ENCODE measurements around the gene CFAP119.
A peak's percentile ranks its signal among the peaks of the same experiment; 100 is the strongest.

Gene CFAP119

GRCh38 chr16:30787613-30788378 is 25.9 kb upstream of the CFAP119 start:
- H3K4me1 ChIP-seq (ENCODE audit: control insufficient read depth, low read depth, low read length), result peaks cover 2% of the 10 kb centered on the region
- peak overlapping the region; percentile 99 for H3K18ac ChIP-seq (ENCODE audit: low read length)
- no peak overlapping the region for H3K23ac ChIP-seq (ENCODE audit: low read length)
- WGBS (ENCODE audit: extremely low coverage, insufficient coverage, low lambda C conversion rate), result no CpG with 5 or more reads among the region's 11 CpGs
- H3K56ac ChIP-seq (ENCODE audit: low read length), result peak overlapping the region; percentile 91
- H3K27me3 ChIP-seq (ENCODE audit: insufficient read depth, low read length, poor library complexity), result no peaks in the 10 kb centered on the region
- H3K36me3 ChIP-seq (ENCODE audit: control insufficient read depth, insufficient read depth, low read length), result no peaks in the 10 kb centered on the region
- H4K8ac ChIP-seq (ENCODE audit: low read depth, low read length), result peak overlapping the region; percentile 99
- peak overlapping the region; percentile 83 for H3K9ac ChIP-seq (ENCODE audit: low read length)
- peaks cover 15% of the 10 kb centered on the region for H3K79me2 ChIP-seq (ENCODE audit: control insufficient read depth, insufficient read depth, low read length)
- H4K5ac ChIP-seq (ENCODE audit: low read length), result no peak overlapping the region
- H3K27ac ChIP-seq (ENCODE audit: low read depth, low read length), result peak overlapping the region; percentile 86
- peaks cover 9% of the 10 kb centered on the region for H3K79me1 ChIP-seq (ENCODE audit: low read length)
- H2BK120ac ChIP-seq (ENCODE audit: low read depth, low read length), result peak overlapping the region; percentile 6
- H2BK5ac ChIP-seq (ENCODE audit: low read length), result peak overlapping the region; percentile 8
- DNase-seq, result peak; percentile 30
- no peak overlapping the region for H2AK5ac ChIP-seq (ENCODE audit: low read length)
- H2BK15ac ChIP-seq (replicated peaks; ENCODE audit: low read depth), result no peak overlapping the region
- peak overlapping the region; percentile 61 for H3K4ac ChIP-seq (ENCODE audit: low read depth, low read length)
- H3K4me2 ChIP-seq (ENCODE audit: low read length), result peak overlapping the region; percentile 41
- H3K4me3 ChIP-seq (ENCODE audit: low read length), result peak overlapping the region; percentile 58

- peaks cover 1% of the 10 kb centered on the region for H3K36me3 ChIP-seq (ENCODE audit: control insufficient read depth, insufficient read depth, low read length)
- H2BK5ac ChIP-seq (ENCODE audit: low read length), result peak within 1 kb of the TSS; percentile 8
- peaks cover 2% of the 10 kb centered on the region for H3K4me1 ChIP-seq (ENCODE audit: control insufficient read depth, low read depth, low read length)
- peak within 1 kb of the TSS; percentile 99 for H3K18ac ChIP-seq (ENCODE audit: low read length)
- H3K23ac ChIP-seq (ENCODE audit: low read length), result peak within 1 kb of the TSS; percentile 89
- H3K4me2 ChIP-seq (ENCODE audit: low read length), result peak within 1 kb of the TSS; percentile 94
- peak within 1 kb of the TSS; percentile 78 for H2BK120ac ChIP-seq (ENCODE audit: low read depth, low read length)
- H4K5ac ChIP-seq (ENCODE audit: low read length), result no peak within 1 kb of the TSS
- peaks cover 9% of the 10 kb centered on the region for H3K79me1 ChIP-seq (ENCODE audit: low read length)
- DNase-seq, result peak; percentile 84
- H2AK5ac ChIP-seq (ENCODE audit: low read length), result no peak within 1 kb of the TSS
- H2BK15ac ChIP-seq (replicated peaks; ENCODE audit: low read depth), result no peak within 1 kb of the TSS
- H3K4me3 ChIP-seq (ENCODE audit: low read length), result peak within 1 kb of the TSS; percentile 81
- no CpG with 5 or more reads among the region's 37 CpGs for WGBS (ENCODE audit: extremely low coverage, insufficient coverage, low lambda C conversion rate)
- peak within 1 kb of the TSS; percentile 86 for H3K27ac ChIP-seq (ENCODE audit: low read depth, low read length)
- H3K27me3 ChIP-seq (ENCODE audit: insufficient read depth, low read length, poor library complexity), result no peaks in the 10 kb centered on the region
- H3K4ac ChIP-seq (ENCODE audit: low read depth, low read length), result peak within 1 kb of the TSS; percentile 100
- peak within 1 kb of the TSS; percentile 99 for H4K8ac ChIP-seq (ENCODE audit: low read depth, low read length)
- peak within 1 kb of the TSS; percentile 95 for H3K9ac ChIP-seq (ENCODE audit: low read length)
- H3K79me2 ChIP-seq (ENCODE audit: control insufficient read depth, insufficient read depth, low read length), result peaks cover 15% of the 10 kb centered on the region
- peak within 1 kb of the TSS; percentile 93 for H3K56ac ChIP-seq (ENCODE audit: low read length)
Measured at GRCh38 chr16:30786936-30787612, 25.2 kb upstream of the CFAP119 start, which contains the start of gene ZNF629. ZNF629 (minus strand) TSS chr16:30787205; CDS start chr16:30784482, 2,723 bp downstream.

GRCh38 chr16:30786115-30786935 is 24.5 kb upstream of the CFAP119 start:
- Histone ChIP-seq H2AK5ac (ENCODE audit: low read length) (no peak overlapping the region), H2BK5ac (ENCODE audit: low read length) (no peak overlapping the region)
- peak; percentile 79 for DNase-seq

GRCh38 chr16:30785126-30786106 is 23.6 kb upstream of the CFAP119 start:
- H2BK15ac ChIP-seq (replicated peaks; ENCODE audit: low read depth), result no peak overlapping the region
- no peaks in the 10 kb centered on the region for H3K27me3 ChIP-seq (ENCODE audit: insufficient read depth, low read length, poor library complexity)
- peaks cover 15% of the 10 kb centered on the region for H3K79me2 ChIP-seq (ENCODE audit: control insufficient read depth, insufficient read depth, low read length)
- H3K23ac ChIP-seq (ENCODE audit: low read length), result no peak overlapping the region
- H4K5ac ChIP-seq (ENCODE audit: low read length), result no peak overlapping the region
- no peak overlapping the region for H3K27ac ChIP-seq (ENCODE audit: low read depth, low read length)
- no peak overlapping the region for H3K4ac ChIP-seq (ENCODE audit: low read depth, low read length)
- H3K56ac ChIP-seq (ENCODE audit: low read length), result peak overlapping the region; percentile 93
- H3K4me3 ChIP-seq (ENCODE audit: low read length), result no peak overlapping the region
- peaks cover 2% of the 10 kb centered on the region for H3K4me1 ChIP-seq (ENCODE audit: control insufficient read depth, low read depth, low read length)
- no peak overlapping the region for H4K8ac ChIP-seq (ENCODE audit: low read depth, low read length)
- H3K79me1 ChIP-seq (ENCODE audit: low read length), result peaks cover 9% of the 10 kb centered on the region
- peak overlapping the region; percentile 94 for H3K4me2 ChIP-seq (ENCODE audit: low read length)
- peak overlapping the region; percentile 95 for H3K9ac ChIP-seq (ENCODE audit: low read length)
- H3K36me3 ChIP-seq (ENCODE audit: control insufficient read depth, insufficient read depth, low read length), result peaks cover 1% of the 10 kb centered on the region
- DNase-seq, result no peak
- no CpG with 5 or more reads among the region's 7 CpGs for WGBS (ENCODE audit: extremely low coverage, insufficient coverage, low lambda C conversion rate)
- no peak overlapping the region for H2BK5ac ChIP-seq (ENCODE audit: low read length)
- H2BK120ac ChIP-seq (ENCODE audit: low read depth, low read length), result no peak overlapping the region
- H3K18ac ChIP-seq (ENCODE audit: low read length), result no peak overlapping the region
- H2AK5ac ChIP-seq (ENCODE audit: low read length), result no peak overlapping the region

More at GRCh38 chr16:30786115-30786935, 24.5 kb upstream of the CFAP119 start:
- peak overlapping the region; percentile 95 for H3K9ac ChIP-seq (ENCODE audit: low read length)
- H3K4me2 ChIP-seq (ENCODE audit: low read length), result peak overlapping the region; percentile 94
- peak overlapping the region; percentile 100 for H3K4ac ChIP-seq (ENCODE audit: low read depth, low read length)
- no peak overlapping the region for H4K5ac ChIP-seq (ENCODE audit: low read length)
- H3K36me3 ChIP-seq (ENCODE audit: control insufficient read depth, insufficient read depth, low read length), result peaks cover 1% of the 10 kb centered on the region
- H3K27ac ChIP-seq (ENCODE audit: low read depth, low read length), result peak overlapping the region; percentile 86
- H3K79me2 ChIP-seq (ENCODE audit: control insufficient read depth, insufficient read depth, low read length), result peaks cover 15% of the 10 kb centered on the region
- H3K4me3 ChIP-seq (ENCODE audit: low read length), result peak overlapping the region; percentile 81
- peaks cover 2% of the 10 kb centered on the region for H3K4me1 ChIP-seq (ENCODE audit: control insufficient read depth, low read depth, low read length)
- H2BK15ac ChIP-seq (replicated peaks; ENCODE audit: low read depth), result no peak overlapping the region
- no CpG with 5 or more reads among the region's 57 CpGs for WGBS (ENCODE audit: extremely low coverage, insufficient coverage, low lambda C conversion rate)
- H4K8ac ChIP-seq (ENCODE audit: low read depth, low read length), result peak overlapping the region; percentile 99
- H3K79me1 ChIP-seq (ENCODE audit: low read length), result peaks cover 9% of the 10 kb centered on the region
- H3K18ac ChIP-seq (ENCODE audit: low read length), result peak overlapping the region; percentile 99
- H3K27me3 ChIP-seq (ENCODE audit: insufficient read depth, low read length, poor library complexity), result no peaks in the 10 kb centered on the region
- H3K56ac ChIP-seq (ENCODE audit: low read length), result peak overlapping the region; percentile 93
- peak overlapping the region; percentile 78 for H2BK120ac ChIP-seq (ENCODE audit: low read depth, low read length)
- peak overlapping the region; percentile 89 for H3K23ac ChIP-seq (ENCODE audit: low read length)

- Histone ChIP-seq H2BK5ac (ENCODE audit: low read length) (no peak overlapping the region), H3K79me1 (ENCODE audit: low read length) (peaks cover 9% of the 10 kb centered on the region), H3K56ac (ENCODE audit: low read length) (no peak overlapping the region), H3K4me1 (ENCODE audit: control insufficient read depth, low read depth, low read length) (peaks cover 2% of the 10 kb centered on the region), H3K4ac (ENCODE audit: low read depth, low read length) (no peak overlapping the region), H4K5ac (ENCODE audit: low read length) (no peak overlapping the region), H3K23ac (ENCODE audit: low read length) (no peak overlapping the region), H2BK120ac (ENCODE audit: low read depth, low read length) (no peak overlapping the region), H3K4me2 (ENCODE audit: low read length) (no peak overlapping the region), H3K27ac (ENCODE audit: low read depth, low read length) (no peak overlapping the region), H4K8ac (ENCODE audit: low read depth, low read length) (no peak overlapping the region), H2AK5ac (ENCODE audit: low read length) (no peak overlapping the region), H3K9ac (ENCODE audit: low read length) (no peak overlapping the region), H3K79me2 (ENCODE audit: control insufficient read depth, insufficient read depth, low read length) (peaks cover 15% of the 10 kb centered on the region), H3K27me3 (ENCODE audit: insufficient read depth, low read length, poor library complexity) (no peaks in the 10 kb centered on the region), H3K36me3 (ENCODE audit: control insufficient read depth, insufficient read depth, low read length) (peaks cover 4% of the 10 kb centered on the region), H3K4me3 (ENCODE audit: low read length) (no peak overlapping the region), H3K18ac (ENCODE audit: low read length) (no peak overlapping the region), H2BK15ac (replicated peaks; ENCODE audit: low read depth) (no peak overlapping the region)
- no peak for DNase-seq
- no CpG with 5 or more reads among the region's 18 CpGs for WGBS (ENCODE audit: extremely low coverage, insufficient coverage, low lambda C conversion rate)
Measured at GRCh38 chr16:30784215-30784614, 22.4 kb upstream of the CFAP119 start.
